Right lobe of liver (tissue), 6 donors: ENCODE measurements around the gene GPR33. TPM values are rescaled to one million over a fixed set of nuclear protein-coding genes. Genes with fewer than 3 reads are reported as not detected.

Experiments used
- ATAC-seq, 4 donors: fragments of 200-7000 bp; cut with Tn5 transposase; one replicate each; pipeline ENCODE4 v1.9.1; 2020; ENCODE audit warnings: mild to moderate bottlenecking in 4 of 4, moderate library complexity in 4 of 4
- DNase-seq, 3 donors: peaks; one replicate each; pipeline ENCODE4 v3.0.0-alpha.2; 2020
- H3K27ac ChIP-seq, 3 donors: fragments of 200-600 bp; one replicate each; pipeline ENCODE4 v1.8.0; 2022
- H3K27me3 ChIP-seq, 2 donors: fragments of 200-600 bp; one replicate each; pipeline ENCODE4 v1.8.0; 2022
- H3K36me3 ChIP-seq, 4 donors: fragments of 200-600 bp; sonication (generic) in 1 of 4; one replicate each; pipeline versions ENCODE4 v1.5.1 to v1.8.0; 2017 to 2022; ENCODE audit warnings: control low read depth in 1 of 4
- H3K4me1 ChIP-seq, 4 donors: fragments of 200-600 bp; sonication (generic) in 1 of 4; one replicate each; pipeline versions ENCODE4 v1.5.1 to v1.8.0; 2017 to 2022; ENCODE audit warnings: control low read depth in 1 of 4
- H3K4me3 ChIP-seq, 3 donors: fragments of 200-600 bp; one replicate each; pipeline ENCODE4 v1.8.0; 2022
- H3K9me3 ChIP-seq, 4 donors: fragments of 200-600 bp; sonication (generic) in 1 of 4; one replicate each; pipeline versions ENCODE4 v1.5.1 to v1.8.0; 2017 to 2022; ENCODE audit warnings: control low read depth in 1 of 4
- CTCF ChIP-seq, 4 donors: fragments of 200-600 bp in 3 of 4; fragments of 450-650 bp in 1 of 4; IDR thresholded peaks; one replicate each; pipeline versions ENCODE4 v1.5.1 to v1.8.0; 2016 to 2022; ENCODE audit warnings: antibody characterized with exemption in 4 of 4, mild to moderate bottlenecking in 2 of 4
- POLR2A ChIP-seq: fragments of 450-650 bp; IDR thresholded peaks from one replicate; pipeline ENCODE4 v1.6.1; 2017; ENCODE audit warnings: antibody characterized with exemption, mild to moderate bottlenecking
- WGBS: methylation state at CpG from one replicate; pipeline ENCODE4 v1.1.6; 2018; ENCODE audit warnings: low coverage, low lambda C conversion rate; ENCODE audit not compliant: insufficient coverage; ENCODE audit errors: missing lambda C conversion rate; 5-methylcytosine and 5-hydroxymethylcytosine counted together
- intact Hi-C, 2 donors: fragments of 100-400 bp; cut with DNase I; formaldehyde crosslinking; loops; one replicate each; pipeline versions ENCODE4 v1.11.2 to v1.14.1; 2022
- total RNA-seq, 6 experiments: library from RNA; depleted of rRNA in 2 of 6; stranded (reverse); fragments of >200 nt in 2 of 6; fragmentation: NEBNext Ultra II Directional in 3 of 6; extraction: Animal tissue kit (Norgen Biotek cat#: 25700) in 3 of 6; gene quantifications; one replicate each; pipeline versions ENCODE4 v1.1.0 to v1.2.4, GENCODE V29; 2016 to 2023
- donor health status: DM: no; HTN: yes; CAD: no.
- donor health status: DM: no; HTN: no; CAD: no.
- donor health status: DM: no; HTN: no; CAD: no.
- donor health status: DM: no; HTN: yes; CAD: no.
- donor health status: DM: no; HTN: yes; CAD: no.

The GPR33 gene
- total RNA-seq, 6 experiments from 2014 or later = not detected

GRCh38 chr14:31505411-31505810, 17.6 kb upstream of the GPR33 start:
- Histone ChIP-seq H3K27ac (no peak overlapping the region), H3K36me3 (no peaks in the 10 kb centered on the region), H3K4me1 (no peaks in the 10 kb centered on the region), H3K4me3 (no peak overlapping the region), H3K9me3 (no peaks in the 10 kb centered on the region), H3K27me3 (no peaks in the 10 kb centered on the region)
- intact Hi-C loops = no loop called here
- WGBS = 59% methylated on average over 1 of the region's 1 CpG
- ATAC-seq (no peak), DNase-seq (no peak)
- no peak for TF ChIP-seq POLR2A
- TF ChIP-seq CTCF (IDR thresholded peaks at IDR 0.05) = no peak

- Histone ChIP-seq H3K36me3 (no peaks in the 10 kb centered on the region), H3K27me3 (no peaks in the 10 kb centered on the region), H3K27ac (no peak overlapping the region), H3K4me1 (no peaks in the 10 kb centered on the region), H3K9me3 (no peaks in the 10 kb centered on the region), H3K4me3 (no peak overlapping the region)
- intact Hi-C loops = no loop called here
- TF ChIP-seq CTCF (IDR thresholded peaks at IDR 0.05) (no peak), POLR2A (no peak)
- 60% methylated on average over 2 of the region's 2 CpGs for WGBS
- no peak for DNase-seq
- ATAC-seq = no peak
Observed at GRCh38 chr14:31501870-31502269, 14.0 kb upstream of the GPR33 start.

- no peaks in the 10 kb centered on the region for H3K4me1 ChIP-seq
- no peak for ATAC-seq
- intact Hi-C loops = no loop called here
- no peak for TF ChIP-seq CTCF (IDR thresholded peaks at IDR 0.05)
- no peak for DNase-seq
- H3K27ac ChIP-seq = no peak overlapping the region
- H3K9me3 ChIP-seq = no peaks in the 10 kb centered on the region
- no peaks in the 10 kb centered on the region for H3K36me3 ChIP-seq
- WGBS = 65% methylated on average over 3 of the region's 8 CpGs
- no peak overlapping the region for H3K4me3 ChIP-seq
- H3K27me3 ChIP-seq = no peaks in the 10 kb centered on the region
Observed at GRCh38 chr14:31492759-31493498, 5.1 kb upstream of the GPR33 start.

GRCh38 chr14:31489691-31490090, 1.9 kb upstream of the GPR33 start:
- ATAC-seq (no peak), DNase-seq (no peak)

More at GRCh38 chr14:31489691-31490090, 1.9 kb upstream of the GPR33 start:
- Histone ChIP-seq H3K4me1 (no peaks in the 10 kb centered on the region), H3K9me3 (no peaks in the 10 kb centered on the region), H3K4me3 (no peak overlapping the region), H3K36me3 (no peaks in the 10 kb centered on the region), H3K27ac (no peak overlapping the region), H3K27me3 (no peaks in the 10 kb centered on the region)
- intact Hi-C loops = no loop called here
- TF ChIP-seq CTCF (IDR thresholded peaks at IDR 0.05) (no peak), POLR2A (no peak)
